ENCODE measurements around the gene FPR1. TPM values are rescaled to one million over a fixed set of nuclear protein-coding genes. Genes with fewer than 3 reads are reported as not detected.

FPR1 gene
- total and polyA plus RNA-seq, 4 donors, result 0.77 to 37.1 (median 16.3) TPM

DNA sequence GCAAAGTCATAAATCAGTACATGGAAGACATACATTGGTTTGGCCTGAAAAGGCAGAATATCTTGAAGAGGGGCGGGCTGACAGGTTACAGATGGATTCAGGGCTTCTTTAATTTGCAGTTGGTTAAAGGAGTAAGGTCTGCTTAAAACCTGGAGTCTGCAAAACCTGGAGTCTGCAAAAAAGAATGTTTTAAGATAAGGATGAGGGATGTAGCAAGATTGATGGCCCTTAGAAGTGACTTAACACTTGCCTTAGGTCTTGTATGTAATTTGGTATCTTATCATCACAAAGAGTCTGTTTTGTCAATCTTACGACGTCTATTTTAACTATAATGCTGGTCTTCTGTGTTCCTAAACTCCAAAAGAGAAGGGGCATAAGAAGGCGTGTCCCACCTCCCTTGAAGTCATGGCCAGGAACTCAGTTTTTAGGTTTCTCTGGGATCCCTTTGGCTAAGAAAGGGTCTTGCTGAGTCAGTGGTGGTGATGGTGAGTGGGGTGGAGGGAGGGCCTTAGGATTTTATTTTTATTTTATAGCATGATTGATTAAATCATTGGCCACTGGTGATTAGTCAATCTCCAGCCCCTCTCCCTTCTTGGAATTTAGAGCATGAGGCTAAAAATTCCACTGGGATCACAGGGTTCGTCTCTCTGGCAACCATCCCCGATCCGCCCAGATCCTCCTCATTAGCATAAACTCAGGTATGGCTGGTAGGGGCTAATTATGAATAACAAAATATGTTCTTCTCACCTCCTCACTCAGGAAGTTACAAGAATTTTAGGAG is 17.7 kb downstream of the FPR1 start:
- ATAC-seq (ENCODE audit: low FRiP score) (no peak), DNase-seq (no peak)
- no peaks in the 10 kb centered on the region for H3K9me3 ChIP-seq (ENCODE audit: control insufficient read depth, low read length)
- no peaks in the 10 kb centered on the region for H3K4me1 ChIP-seq (ENCODE audit: control insufficient read depth in 1 of 2, insufficient read depth in 2 of 2, low read length in 2 of 2)
- no peak overlapping the region for H3K4me3 ChIP-seq (ENCODE audit: low read length in 2 of 2)
- H3K27me3 ChIP-seq (ENCODE audit: control insufficient read depth in 1 of 2, insufficient read depth in 2 of 2, low read length in 1 of 2), result no peaks in the 10 kb centered on the region
- intact Hi-C loops (cut with DNase I), result no loop called here
- H3K36me3 ChIP-seq (ENCODE audit: control insufficient read depth in 1 of 2, insufficient read depth in 2 of 2, low read length in 1 of 2), result no peaks in the 10 kb centered on the region
- no peak overlapping the region for H3K27ac ChIP-seq (ENCODE audit: low read depth in 1 of 2, low read length in 2 of 2)
- WGBS, 2 donors, result 53 to 61% methylated on average over 7 of the region's 7 CpGs

DNA sequence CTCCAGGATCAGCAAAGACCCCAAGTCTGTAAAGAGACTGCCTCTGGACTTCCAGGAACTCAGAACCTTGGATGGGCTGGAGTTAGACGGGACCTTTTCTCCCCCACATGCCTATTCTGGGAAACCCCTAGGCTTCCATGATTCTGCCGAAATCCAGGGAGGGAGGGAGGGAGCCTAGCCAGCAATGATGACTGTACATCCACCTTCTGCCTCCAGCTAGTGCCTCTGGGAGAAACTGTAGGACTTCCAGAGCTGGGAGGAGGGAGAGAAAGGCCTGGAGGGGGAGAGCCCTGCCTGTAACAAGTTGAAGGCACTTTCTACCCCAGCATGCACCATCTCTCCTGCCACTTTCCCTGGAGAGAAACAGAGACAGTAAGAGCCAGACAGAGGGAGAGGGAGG is 21.9 kb downstream of the FPR1 start:
- no peak for ATAC-seq (ENCODE audit: low FRiP score)

DNA sequence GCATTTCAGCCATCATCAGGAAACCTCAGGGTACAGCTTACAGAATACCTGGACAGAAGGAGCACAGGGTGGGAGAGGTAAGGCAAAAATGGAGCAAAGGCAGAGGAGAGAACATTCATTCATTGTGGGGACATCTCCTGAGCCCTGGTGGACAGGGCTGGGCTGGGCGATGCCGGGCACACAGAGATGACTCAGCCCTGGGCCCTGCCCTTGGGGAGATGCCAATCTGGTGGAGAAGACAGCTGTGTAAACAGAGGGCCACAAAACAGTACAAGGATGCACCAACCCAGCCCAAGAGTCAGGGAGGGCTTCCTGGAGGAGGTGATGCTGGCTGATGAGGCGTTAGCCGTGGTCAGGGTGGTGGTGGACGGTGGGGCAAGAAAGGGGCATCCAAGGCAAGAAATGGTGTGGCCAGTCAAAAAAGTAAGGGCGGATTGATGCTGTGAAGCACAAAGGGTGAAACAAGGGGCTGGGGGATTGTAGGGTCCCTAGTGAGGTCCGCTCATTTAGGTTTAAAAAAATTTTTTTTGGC is 24.3 kb downstream of the FPR1 start:
- Histone ChIP-seq H3K27me3 (ENCODE audit: control insufficient read depth in 1 of 2, insufficient read depth in 2 of 2, low read length in 1 of 2) (no peaks in the 10 kb centered on the region), H3K27ac (ENCODE audit: low read depth in 1 of 2, low read length in 2 of 2) (no peak overlapping the region), H3K4me1 (ENCODE audit: control insufficient read depth in 1 of 2, insufficient read depth in 2 of 2, low read length in 2 of 2) (no peaks in the 10 kb centered on the region), H3K9me3 (ENCODE audit: control insufficient read depth, low read length) (no peaks in the 10 kb centered on the region), H3K36me3 (ENCODE audit: control insufficient read depth in 1 of 2, insufficient read depth in 2 of 2, low read length in 1 of 2) (no peaks in the 10 kb centered on the region), H3K4me3 (ENCODE audit: low read length in 2 of 2) (no peak overlapping the region)
- WGBS, 2 donors, result 64 to 70% methylated on average over 7 of the region's 7 CpGs
- intact Hi-C loops (cut with DNase I), result no loop called here
- no peak for ATAC-seq (ENCODE audit: low FRiP score)
- DNase-seq, result no peak

More for the DNA sequence above, 21.9 kb downstream of the FPR1 start:
- no peaks in the 10 kb centered on the region for H3K9me3 ChIP-seq (ENCODE audit: control insufficient read depth, low read length)
- intact Hi-C loops (cut with DNase I), result no loop called here
- H3K4me3 ChIP-seq (ENCODE audit: low read length in 2 of 2), result no peak overlapping the region
- WGBS, 2 donors, result 27 to 47% methylated on average over 2 of the region's 2 CpGs
- no peaks in the 10 kb centered on the region for H3K36me3 ChIP-seq (ENCODE audit: control insufficient read depth in 1 of 2, insufficient read depth in 2 of 2, low read length in 1 of 2)
- no peak for DNase-seq
- no peak overlapping the region for H3K27ac ChIP-seq (ENCODE audit: low read depth in 1 of 2, low read length in 2 of 2)
- no peaks in the 10 kb centered on the region for H3K27me3 ChIP-seq (ENCODE audit: control insufficient read depth in 1 of 2, insufficient read depth in 2 of 2, low read length in 1 of 2)
- no peaks in the 10 kb centered on the region for H3K4me1 ChIP-seq (ENCODE audit: control insufficient read depth in 1 of 2, insufficient read depth in 2 of 2, low read length in 2 of 2)

DNA sequence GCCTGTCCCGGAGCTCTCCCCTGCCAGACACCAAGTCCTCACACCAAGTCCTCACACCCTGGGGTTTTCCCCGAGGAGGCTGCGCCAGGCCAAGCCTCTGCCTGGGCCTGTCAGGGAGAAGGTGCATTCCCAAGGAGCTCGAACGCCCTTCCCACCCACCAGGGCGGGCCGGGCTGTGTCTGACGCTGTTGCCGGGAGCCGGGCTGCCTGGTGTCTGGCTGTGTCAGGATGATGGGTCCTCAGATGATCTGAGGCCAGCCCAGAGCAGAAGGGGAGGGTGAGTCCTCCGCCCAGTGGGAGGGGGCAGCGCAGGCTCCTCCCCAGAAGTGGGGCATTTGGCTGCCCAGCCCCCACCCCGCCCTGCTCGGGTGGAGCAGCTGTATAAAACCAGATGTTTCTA is 25.6 kb downstream of the FPR1 start:
- Histone ChIP-seq H3K27me3 (ENCODE audit: control insufficient read depth in 1 of 2, insufficient read depth in 2 of 2, low read length in 1 of 2) (no peaks in the 10 kb centered on the region), H3K9me3 (ENCODE audit: control insufficient read depth, low read length) (no peaks in the 10 kb centered on the region), H3K36me3 (ENCODE audit: control insufficient read depth in 1 of 2, insufficient read depth in 2 of 2, low read length in 1 of 2) (no peaks in the 10 kb centered on the region), H3K4me3 (ENCODE audit: low read length in 2 of 2) (no peak overlapping the region), H3K27ac (ENCODE audit: low read depth in 1 of 2, low read length in 2 of 2) (no peak overlapping the region), H3K4me1 (ENCODE audit: control insufficient read depth in 1 of 2, insufficient read depth in 2 of 2, low read length in 2 of 2) (no peaks in the 10 kb centered on the region)
- intact Hi-C loops (cut with DNase I), result no loop called here
- DNase-seq (peak; percentile 77 to 83), ATAC-seq (ENCODE audit: low FRiP score) (peak; percentile 77)
- 25 to 32% methylated on average over 14 of the region's 14 CpGs for WGBS, 2 donors

DNA sequence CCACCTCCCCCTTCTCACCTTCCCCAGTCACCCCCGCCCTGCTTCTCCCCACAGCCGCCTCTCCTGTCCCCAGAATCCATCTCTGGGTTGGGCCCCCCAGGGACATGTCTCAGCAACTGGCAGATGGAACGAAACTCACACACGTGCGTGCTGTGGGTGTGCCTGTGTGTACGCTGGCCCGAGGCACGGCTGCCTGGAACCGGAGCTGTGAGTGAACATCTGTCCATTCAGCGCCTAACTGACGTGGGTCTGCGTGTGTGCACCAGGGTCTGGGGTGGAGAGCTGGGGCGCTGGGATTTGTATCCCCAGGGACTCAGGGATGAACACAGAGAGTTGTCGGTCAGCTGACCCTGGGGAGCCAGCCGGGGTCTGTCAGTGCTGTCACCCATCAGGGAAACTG is 27.1 kb downstream of the FPR1 start:
- no peaks in the 10 kb centered on the region for H3K9me3 ChIP-seq (ENCODE audit: control insufficient read depth, low read length)
- H3K4me1 ChIP-seq (ENCODE audit: control insufficient read depth in 1 of 2, insufficient read depth in 2 of 2, low read length in 2 of 2), result no peaks in the 10 kb centered on the region
- no peak overlapping the region for H3K4me3 ChIP-seq (ENCODE audit: low read length in 2 of 2)
- ATAC-seq (ENCODE audit: low FRiP score), result peak; percentile 47
- no peaks in the 10 kb centered on the region for H3K36me3 ChIP-seq (ENCODE audit: control insufficient read depth in 1 of 2, insufficient read depth in 2 of 2, low read length in 1 of 2)
- H3K27me3 ChIP-seq (ENCODE audit: control insufficient read depth in 1 of 2, insufficient read depth in 2 of 2, low read length in 1 of 2), result no peaks in the 10 kb centered on the region
- peak in 1 of 2 donors; percentile 78 for DNase-seq
- intact Hi-C loops (cut with DNase I), result no loop called here
- WGBS, 2 donors, result 22 to 37% methylated on average over 15 of the region's 15 CpGs
- no peak overlapping the region for H3K27ac ChIP-seq (ENCODE audit: low read depth in 1 of 2, low read length in 2 of 2)

DNA sequence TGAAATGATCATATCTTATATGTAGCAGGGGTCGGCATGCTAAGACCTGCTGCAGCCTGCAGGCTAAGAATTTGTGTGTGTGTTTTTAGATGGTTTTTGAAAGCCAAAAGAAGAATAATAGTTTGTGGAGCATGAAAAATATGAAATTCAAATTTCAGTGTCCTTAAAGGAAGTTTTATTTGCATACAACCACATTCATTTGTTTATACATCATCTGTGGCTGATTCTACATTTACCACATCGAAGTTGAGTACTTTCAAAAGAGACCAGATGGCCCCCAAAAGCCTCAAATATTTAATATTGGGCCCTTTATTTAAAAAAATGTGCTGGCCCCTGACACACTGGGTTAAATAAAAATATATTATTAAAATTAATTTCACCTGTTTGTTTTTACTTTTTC is 29.2 kb downstream of the FPR1 start:
- no peak for DNase-seq
- Histone ChIP-seq H3K4me1 (ENCODE audit: control insufficient read depth in 1 of 2, insufficient read depth in 2 of 2, low read length in 2 of 2) (no peaks in the 10 kb centered on the region), H3K27me3 (ENCODE audit: control insufficient read depth in 1 of 2, insufficient read depth in 2 of 2, low read length in 1 of 2) (no peaks in the 10 kb centered on the region), H3K27ac (ENCODE audit: low read depth in 1 of 2, low read length in 2 of 2) (no peak overlapping the region), H3K36me3 (ENCODE audit: control insufficient read depth in 1 of 2, insufficient read depth in 2 of 2, low read length in 1 of 2) (no peaks in the 10 kb centered on the region), H3K4me3 (ENCODE audit: low read length in 2 of 2) (no peak overlapping the region), H3K9me3 (ENCODE audit: control insufficient read depth, low read length) (no peaks in the 10 kb centered on the region)
- intact Hi-C loops (cut with DNase I), result no loop called here
- whole genome bisulfite sequencing, 2 donors, result 62 to 69% methylated on average over 2 of the region's 2 CpGs
- no peak for ATAC-seq (ENCODE audit: low FRiP score)

DNA sequence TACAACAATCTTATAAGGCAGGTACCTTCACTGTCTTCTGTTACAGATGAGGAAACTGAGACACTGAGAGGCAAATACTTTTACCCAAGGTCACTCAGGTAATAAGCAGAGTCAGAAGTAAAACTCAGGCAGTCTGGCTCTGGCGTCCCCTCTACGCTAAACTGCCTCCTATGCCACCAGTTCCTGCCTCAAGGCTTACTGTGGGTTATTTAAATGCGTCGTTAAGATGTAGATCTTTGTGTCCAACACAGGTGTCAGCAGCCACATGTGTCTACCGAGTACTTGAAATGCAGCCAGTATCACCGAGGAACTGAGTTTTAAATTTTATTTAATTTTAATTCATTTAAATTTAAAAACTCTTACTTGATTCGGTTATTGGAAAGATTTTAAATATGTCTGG is 29.8 kb downstream of the FPR1 start:
- no peaks in the 10 kb centered on the region for H3K4me1 ChIP-seq (ENCODE audit: control insufficient read depth in 1 of 2, insufficient read depth in 2 of 2, low read length in 2 of 2)
- H3K4me3 ChIP-seq (ENCODE audit: low read length in 2 of 2), result no peak overlapping the region
- WGBS, 2 donors, result 74 to 75% methylated on average over 7 of the region's 7 CpGs
- no peak for DNase-seq
- H3K27me3 ChIP-seq (ENCODE audit: control insufficient read depth in 1 of 2, insufficient read depth in 2 of 2, low read length in 1 of 2), result no peaks in the 10 kb centered on the region
- intact Hi-C loops (cut with DNase I), result no loop called here
- no peaks in the 10 kb centered on the region for H3K36me3 ChIP-seq (ENCODE audit: control insufficient read depth in 1 of 2, insufficient read depth in 2 of 2, low read length in 1 of 2)
- H3K9me3 ChIP-seq (ENCODE audit: control insufficient read depth, low read length), result no peaks in the 10 kb centered on the region
- no peak overlapping the region for H3K27ac ChIP-seq (ENCODE audit: low read depth in 1 of 2, low read length in 2 of 2)
- ATAC-seq (ENCODE audit: low FRiP score), result no peak

DNA sequence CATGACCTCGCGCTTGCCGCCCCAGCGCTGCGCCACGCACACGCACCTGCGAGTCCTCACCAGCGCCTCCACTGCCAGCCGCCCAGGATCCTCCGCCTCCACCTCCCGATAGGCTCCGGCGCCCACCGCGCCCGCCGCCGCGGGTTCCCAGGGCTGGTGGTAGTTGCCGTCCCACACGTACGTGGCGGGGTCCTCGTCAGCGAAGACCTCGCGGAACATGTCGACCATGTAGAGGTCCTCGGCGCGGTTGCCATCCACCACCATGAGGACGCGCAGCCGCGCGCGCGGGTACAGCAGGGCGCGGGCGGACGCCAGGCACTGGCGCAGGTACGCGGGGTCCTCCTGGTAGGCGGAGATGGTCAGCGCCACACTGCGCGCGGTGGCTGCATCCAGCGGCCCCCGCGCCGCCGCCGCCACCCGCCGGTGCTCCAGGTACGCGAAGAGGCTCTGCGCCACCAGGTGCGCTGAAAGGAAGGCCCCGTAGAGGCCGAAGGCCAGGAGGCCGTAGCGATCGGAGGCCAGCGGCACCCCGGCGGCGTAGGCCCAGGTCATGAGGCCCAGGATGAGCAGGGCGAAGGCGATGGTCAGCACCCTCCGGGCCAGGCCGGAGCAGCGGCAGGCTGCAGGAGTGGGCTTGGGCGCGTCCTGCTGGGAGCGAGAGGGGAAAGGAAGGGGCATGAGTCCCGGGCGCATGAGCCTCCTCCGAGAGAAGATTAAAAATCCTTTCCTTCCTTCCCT is 32.3 kb downstream of the FPR1 start:
- H3K36me3 ChIP-seq (ENCODE audit: control insufficient read depth in 1 of 2, insufficient read depth in 2 of 2, low read length in 1 of 2), result no peaks in the 10 kb centered on the region
- H3K9me3 ChIP-seq (ENCODE audit: control insufficient read depth, low read length), result no peaks in the 10 kb centered on the region
- DNase-seq, result no peak
- no peak for ATAC-seq (ENCODE audit: low FRiP score)
- H3K4me1 ChIP-seq (ENCODE audit: control insufficient read depth in 1 of 2, insufficient read depth in 2 of 2, low read length in 2 of 2), result no peaks in the 10 kb centered on the region
- H3K4me3 ChIP-seq (ENCODE audit: low read length in 2 of 2), result no peak overlapping the region
- WGBS, 2 donors, result 2 to 3% methylated on average over 56 to 83 of the region's 83 CpGs
- intact Hi-C loops (cut with DNase I), result no loop called here
- H3K27ac ChIP-seq (ENCODE audit: low read depth in 1 of 2, low read length in 2 of 2), result no peak overlapping the region
- no peaks in the 10 kb centered on the region for H3K27me3 ChIP-seq (ENCODE audit: control insufficient read depth in 1 of 2, insufficient read depth in 2 of 2, low read length in 1 of 2)

DNA sequence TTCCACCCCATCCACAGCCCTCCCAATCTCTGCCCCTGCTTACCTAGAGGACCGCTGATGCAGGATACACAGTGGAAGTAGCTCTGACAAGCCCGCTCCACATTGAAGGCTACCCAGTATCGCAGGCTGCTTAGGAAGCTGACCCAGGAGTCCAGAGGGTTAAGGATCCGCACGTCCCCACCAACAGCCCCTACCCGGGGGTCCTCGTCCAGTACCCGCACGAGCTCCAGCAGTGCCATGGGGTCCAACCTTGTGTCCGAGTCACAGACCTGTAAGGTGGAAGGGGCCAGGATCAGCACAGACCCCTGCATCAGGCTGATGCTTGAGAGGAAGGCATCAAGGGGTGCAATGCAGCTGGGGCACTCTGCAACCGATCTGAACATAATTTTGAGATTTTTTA is 34.8 kb downstream of the FPR1 start:
- no peak overlapping the region for H3K4me3 ChIP-seq (ENCODE audit: low read length in 2 of 2)
- no peak for ATAC-seq (ENCODE audit: low FRiP score)
- H3K36me3 ChIP-seq (ENCODE audit: control insufficient read depth in 1 of 2, insufficient read depth in 2 of 2, low read length in 1 of 2), result no peaks in the 10 kb centered on the region
- intact Hi-C loops (cut with DNase I), result no loop called here
- H3K4me1 ChIP-seq (ENCODE audit: control insufficient read depth in 1 of 2, insufficient read depth in 2 of 2, low read length in 2 of 2), result no peaks in the 10 kb centered on the region
- WGBS, 2 donors, result 81 to 82% methylated on average over 11 of the region's 11 CpGs
- H3K27ac ChIP-seq (ENCODE audit: low read depth in 1 of 2, low read length in 2 of 2), result no peak overlapping the region
- no peaks in the 10 kb centered on the region for H3K27me3 ChIP-seq (ENCODE audit: control insufficient read depth in 1 of 2, insufficient read depth in 2 of 2, low read length in 1 of 2)
- DNase-seq, result no peak
- no peaks in the 10 kb centered on the region for H3K9me3 ChIP-seq (ENCODE audit: control insufficient read depth, low read length)
